Activated CD4-positive, CD25-positive, alpha-beta regulatory T cell treated with anti-CD3 and anti-CD28 coated beads, Interleukin-2, amount 50 U/mL, for 24 hours (primary cell): ENCODE results near the gene FAM98A.

ENCODE experiments used
- ATAC-seq, 2 donors: fragments of 150-1000 bp; cut with Tn5 transposase; one replicate each; pipeline ENCODE4 v1.10.0; 2021; ENCODE audit warnings: mild to moderate bottlenecking in 1 of 2, moderate library complexity in 1 of 2

Gene FAM98A

GRCh38 chr2:33599175-33599942 lies at the start of gene FAM98A:
FAM98A (minus strand) TSS chr2:33599299; CDS start chr2:33599221, 78 bp downstream.
- peak; percentile 91 to 93 for ATAC-seq

- no peak for ATAC-seq
Measured at GRCh38 chr2:33645861-33646260, 46.8 kb upstream of the FAM98A start.

- ATAC-seq: no peak
Measured at GRCh38 chr2:33644215-33644614, 45.1 kb upstream of the FAM98A start.

- no peak for ATAC-seq
Measured at GRCh38 chr2:33636001-33636400, 36.9 kb upstream of the FAM98A start.

- ATAC-seq: no peak
Measured at GRCh38 chr2:33634261-33634910, 35.3 kb upstream of the FAM98A start.

GRCh38 chr2:33633315-33633714 lies 34.2 kb upstream of the FAM98A start:
- ATAC-seq: no peak

- no peak for ATAC-seq
Measured at GRCh38 chr2:33632831-33633230, 33.7 kb upstream of the FAM98A start.

- ATAC-seq: no peak
Measured at GRCh38 chr2:33628031-33628827, 29.1 kb upstream of the FAM98A start.

GRCh38 chr2:33619028-33619427 lies 19.9 kb upstream of the FAM98A start:
- no peak for ATAC-seq

GRCh38 chr2:33617989-33618388 lies 18.9 kb upstream of the FAM98A start:
- ATAC-seq: no peak

- no peak for ATAC-seq
Measured at GRCh38 chr2:33617401-33617800, 18.3 kb upstream of the FAM98A start.

- no peak for ATAC-seq
Measured at GRCh38 chr2:33616873-33617272, 17.8 kb upstream of the FAM98A start.

GRCh38 chr2:33614190-33614589 lies 15.1 kb upstream of the FAM98A start:
- no peak for ATAC-seq

GRCh38 chr2:33607905-33608304 lies 8.8 kb upstream of the FAM98A start:
- no peak for ATAC-seq

GRCh38 chr2:33607251-33607721 lies 8.2 kb upstream of the FAM98A start:
- ATAC-seq: no peak

- ATAC-seq: no peak
Measured at GRCh38 chr2:33606622-33607021, 7.5 kb upstream of the FAM98A start.

- no peak for ATAC-seq
Measured at GRCh38 chr2:33606100-33606499, 7.0 kb upstream of the FAM98A start.

- no peak for ATAC-seq
Measured at GRCh38 chr2:33605056-33605455, 6.0 kb upstream of the FAM98A start.

- ATAC-seq: no peak
Measured at GRCh38 chr2:33603416-33603815, 4.3 kb upstream of the FAM98A start.

- ATAC-seq: no peak
Measured at GRCh38 chr2:33602201-33602830, 3.2 kb upstream of the FAM98A start.

GRCh38 chr2:33599943-33600192 lies 769 bp upstream of the FAM98A start:
- ATAC-seq: no peak

GRCh38 chr2:33598561-33599174 lies 431 bp downstream of the FAM98A start:
- ATAC-seq: peak; percentile 32 to 44

- ATAC-seq: no peak
Measured at GRCh38 chr2:33597026-33597425, 2.1 kb downstream of the FAM98A start.
